Neutrophil (primary cell): Measurements from ENCODE around the gene GULP1.

Experiments
- H3K27ac ChIP-seq: fragments of 200-600 bp; sonication (generic); 2 replicates; pipeline ENCODE4 v1.5.1; 2016; ENCODE audit warnings: mild to moderate bottlenecking, moderate library complexity
- H3K27me3 ChIP-seq: fragments of 200-600 bp; sonication (generic); 2 replicates; pipeline ENCODE4 v1.6.0; 2016; ENCODE audit warnings: mild to moderate bottlenecking
- H3K36me3 ChIP-seq: fragments of 200-600 bp; sonication (generic); 2 replicates; pipeline ENCODE4 v1.5.1; 2017
- H3K4me1 ChIP-seq, 2 experiments: fragments of 200-600 bp in 1 of 2; sonication (generic) in 1 of 2; 1 replicate in 1 of 2; 2 replicates in 1 of 2; pipeline versions ENCODE4 v1.5.1 to v1.6.1; 2013 to 2016; ENCODE audit warnings: low read depth in 1 of 2, low read length in 1 of 2, mild to moderate bottlenecking in 1 of 2, moderate library complexity in 1 of 2; ENCODE audit not compliant: control insufficient read depth in 1 of 2, insufficient read depth in 1 of 2
- H3K4me3 ChIP-seq, 2 experiments: fragments of 200-600 bp in 1 of 2; sonication (generic) in 1 of 2; 1 replicate in 1 of 2; 2 replicates in 1 of 2; pipeline ENCODE4 v1.5.1; 2013 to 2016; ENCODE audit warnings: low read depth in 1 of 2, low read length in 1 of 2, mild to moderate bottlenecking in 1 of 2, moderate library complexity in 1 of 2
- H3K9me3 ChIP-seq: fragments of 200-600 bp; sonication (generic); 2 replicates; pipeline ENCODE4 v1.5.1; 2016
- CTCF ChIP-seq: fragments of 200-600 bp; sonication (generic); IDR thresholded peaks from 2 replicates; pipeline ENCODE4 v1.5.1; 2016; ENCODE audit warnings: antibody characterized with exemption

GULP1 gene

GRCh38 chr2:188345831-188346458 is 54.3 kb downstream of the GULP1 start:
- no peaks in the 10 kb centered on the region for H3K4me1 ChIP-seq
- H3K9me3 ChIP-seq = no peaks in the 10 kb centered on the region
- H3K27me3 ChIP-seq = no peaks in the 10 kb centered on the region
- no peak overlapping the region for H3K4me3 ChIP-seq
- H3K27ac ChIP-seq = no peak overlapping the region
- H3K36me3 ChIP-seq = no peaks in the 10 kb centered on the region
- no peak for TF ChIP-seq CTCF

GRCh38 chr2:188349019-188349418 is 57.3 kb downstream of the GULP1 start:
- no peak for TF ChIP-seq CTCF
- Histone ChIP-seq H3K4me3 (no peak overlapping the region), H3K27me3 (no peaks in the 10 kb centered on the region), H3K36me3 (no peaks in the 10 kb centered on the region), H3K9me3 (no peaks in the 10 kb centered on the region), H3K4me1 (no peaks in the 10 kb centered on the region), H3K27ac (no peak overlapping the region)

GRCh38 chr2:188353282-188353681 is 61.6 kb downstream of the GULP1 start:
- Histone ChIP-seq H3K27ac (no peak overlapping the region), H3K4me1 (no peaks in the 10 kb centered on the region), H3K36me3 (no peaks in the 10 kb centered on the region), H3K9me3 (no peaks in the 10 kb centered on the region), H3K4me3 (no peak overlapping the region), H3K27me3 (no peaks in the 10 kb centered on the region)
- no peak for TF ChIP-seq CTCF

- no peaks in the 10 kb centered on the region for H3K9me3 ChIP-seq
- H3K36me3 ChIP-seq = no peaks in the 10 kb centered on the region
- H3K27ac ChIP-seq = no peak overlapping the region
- H3K27me3 ChIP-seq = no peaks in the 10 kb centered on the region
- no peak for TF ChIP-seq CTCF
- no peaks in the 10 kb centered on the region for H3K4me1 ChIP-seq
- H3K4me3 ChIP-seq = no peak overlapping the region
These were observed 69.0 kb downstream of the GULP1 start for GRCh38 chr2:188360485-188361263.

- no peaks in the 10 kb centered on the region for H3K9me3 ChIP-seq
- H3K27me3 ChIP-seq = no peaks in the 10 kb centered on the region
- H3K4me1 ChIP-seq = no peaks in the 10 kb centered on the region
- no peaks in the 10 kb centered on the region for H3K36me3 ChIP-seq
- H3K4me3 ChIP-seq = no peak overlapping the region
- no peak for TF ChIP-seq CTCF
- H3K27ac ChIP-seq = no peak overlapping the region
These were observed 72.5 kb downstream of the GULP1 start for GRCh38 chr2:188364033-188364630.
